Cardiac fibroblast (primary cell): Measurements from ENCODE around the gene WDR62.
A peak's percentile ranks its signal among the peaks of the same experiment; 100 is the strongest.

Experiments
- DNase-seq, 2 donors: peaks; one replicate each; pipeline versions ENCODE4 v3.0.0 to v3.0.0-alpha.2; 2010; ENCODE audit warnings: low read depth in 2 of 2
- H3K4me3 ChIP-seq, 2 donors: replicated peaks in 1 of 2; 1 replicate in 1 of 2; 2 replicates in 1 of 2; pipeline ENCODE4 v1.5.1; 2011; ENCODE audit warnings: low read depth in 2 of 2, low read length in 2 of 2, mild to moderate bottlenecking in 2 of 2, moderate library complexity in 1 of 2
- TF ChIP-seq, protein P1 (sequence below): IDR thresholded peaks from one replicate; pipeline ENCODE4 v1.5.1; 2011; ENCODE audit warnings: low read depth, mild to moderate bottlenecking, low read length, inconsistent platforms

The WDR62 gene

DNA sequence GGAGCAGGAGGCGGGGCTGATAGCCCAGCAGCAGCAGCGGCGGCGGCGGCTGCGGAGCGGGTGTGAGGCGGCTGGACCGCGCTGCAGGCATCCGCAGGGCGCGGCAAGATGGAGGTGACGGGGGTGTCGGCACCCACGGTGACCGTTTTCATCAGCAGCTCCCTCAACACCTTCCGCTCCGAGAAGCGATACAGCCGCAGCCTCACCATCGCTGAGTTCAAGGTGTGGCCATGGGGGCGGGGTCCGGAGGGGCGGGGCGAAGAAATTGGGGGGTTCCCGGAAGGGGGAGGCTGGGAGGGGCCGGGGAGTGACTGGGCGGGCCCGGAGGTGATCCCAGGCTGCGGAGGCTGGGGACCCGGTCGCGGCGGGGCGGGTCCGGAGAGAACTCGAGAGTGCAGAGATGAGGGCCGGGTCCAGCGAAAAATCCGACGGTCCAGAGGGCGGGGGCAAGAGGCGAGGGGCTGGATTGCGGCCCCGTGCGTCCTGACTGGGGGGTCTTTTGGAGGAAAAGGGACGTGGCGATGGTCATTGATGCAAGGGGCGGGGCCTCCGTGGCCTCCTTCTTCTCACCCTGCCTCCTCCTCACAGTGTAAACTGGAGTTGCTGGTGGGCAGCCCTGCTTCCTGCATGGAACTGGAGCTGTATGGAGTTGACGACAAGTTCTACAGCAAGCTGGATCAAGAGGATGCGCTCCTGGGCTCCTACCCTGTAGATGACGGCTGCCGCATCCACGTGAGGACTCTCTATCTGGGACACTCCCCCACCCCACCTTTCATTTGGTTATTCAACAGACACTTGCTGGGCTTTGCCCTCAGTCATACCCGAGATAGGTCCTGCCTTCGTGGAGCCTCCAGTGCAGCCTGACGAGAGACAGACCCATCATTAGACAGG is 61.0 kb downstream of the WDR62 start, which contains the start of gene TBCB:
TSS of gene TBCB (plus strand) at position 16 of the 891 bp plus-strand sequence. CDS start at position 109, 93 bp downstream.
- TF ChIP-seq, protein P1, sequence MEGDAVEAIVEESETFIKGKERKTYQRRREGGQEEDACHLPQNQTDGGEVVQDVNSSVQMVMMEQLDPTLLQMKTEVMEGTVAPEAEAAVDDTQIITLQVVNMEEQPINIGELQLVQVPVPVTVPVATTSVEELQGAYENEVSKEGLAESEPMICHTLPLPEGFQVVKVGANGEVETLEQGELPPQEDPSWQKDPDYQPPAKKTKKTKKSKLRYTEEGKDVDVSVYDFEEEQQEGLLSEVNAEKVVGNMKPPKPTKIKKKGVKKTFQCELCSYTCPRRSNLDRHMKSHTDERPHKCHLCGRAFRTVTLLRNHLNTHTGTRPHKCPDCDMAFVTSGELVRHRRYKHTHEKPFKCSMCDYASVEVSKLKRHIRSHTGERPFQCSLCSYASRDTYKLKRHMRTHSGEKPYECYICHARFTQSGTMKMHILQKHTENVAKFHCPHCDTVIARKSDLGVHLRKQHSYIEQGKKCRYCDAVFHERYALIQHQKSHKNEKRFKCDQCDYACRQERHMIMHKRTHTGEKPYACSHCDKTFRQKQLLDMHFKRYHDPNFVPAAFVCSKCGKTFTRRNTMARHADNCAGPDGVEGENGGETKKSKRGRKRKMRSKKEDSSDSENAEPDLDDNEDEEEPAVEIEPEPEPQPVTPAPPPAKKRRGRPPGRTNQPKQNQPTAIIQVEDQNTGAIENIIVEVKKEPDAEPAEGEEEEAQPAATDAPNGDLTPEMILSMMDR = no peak
- peak within 1 kb of the TSS; percentile 92 to 97 for H3K4me3 ChIP-seq
- DNase-seq = peak; percentile 39 to 46

DNA sequence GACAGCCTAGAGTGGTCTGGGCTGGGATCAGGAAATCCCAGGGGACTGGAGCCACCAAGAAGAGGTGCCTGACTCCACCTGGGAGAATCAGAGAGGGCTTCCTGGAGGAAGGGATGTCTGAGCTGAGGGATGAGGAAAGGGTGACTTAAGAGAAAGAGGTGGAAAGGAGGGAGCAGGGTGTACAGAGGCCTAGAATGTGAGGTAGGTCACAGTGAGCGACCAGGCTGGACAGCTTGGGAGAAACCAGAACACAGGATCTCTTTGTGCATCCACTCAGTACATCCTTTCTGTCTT is 61.6 kb downstream of the WDR62 start:
- H3K4me3 ChIP-seq = peak overlapping the region; percentile 77
- TF ChIP-seq, protein P1 = no peak
- DNase-seq = no peak

DNA sequence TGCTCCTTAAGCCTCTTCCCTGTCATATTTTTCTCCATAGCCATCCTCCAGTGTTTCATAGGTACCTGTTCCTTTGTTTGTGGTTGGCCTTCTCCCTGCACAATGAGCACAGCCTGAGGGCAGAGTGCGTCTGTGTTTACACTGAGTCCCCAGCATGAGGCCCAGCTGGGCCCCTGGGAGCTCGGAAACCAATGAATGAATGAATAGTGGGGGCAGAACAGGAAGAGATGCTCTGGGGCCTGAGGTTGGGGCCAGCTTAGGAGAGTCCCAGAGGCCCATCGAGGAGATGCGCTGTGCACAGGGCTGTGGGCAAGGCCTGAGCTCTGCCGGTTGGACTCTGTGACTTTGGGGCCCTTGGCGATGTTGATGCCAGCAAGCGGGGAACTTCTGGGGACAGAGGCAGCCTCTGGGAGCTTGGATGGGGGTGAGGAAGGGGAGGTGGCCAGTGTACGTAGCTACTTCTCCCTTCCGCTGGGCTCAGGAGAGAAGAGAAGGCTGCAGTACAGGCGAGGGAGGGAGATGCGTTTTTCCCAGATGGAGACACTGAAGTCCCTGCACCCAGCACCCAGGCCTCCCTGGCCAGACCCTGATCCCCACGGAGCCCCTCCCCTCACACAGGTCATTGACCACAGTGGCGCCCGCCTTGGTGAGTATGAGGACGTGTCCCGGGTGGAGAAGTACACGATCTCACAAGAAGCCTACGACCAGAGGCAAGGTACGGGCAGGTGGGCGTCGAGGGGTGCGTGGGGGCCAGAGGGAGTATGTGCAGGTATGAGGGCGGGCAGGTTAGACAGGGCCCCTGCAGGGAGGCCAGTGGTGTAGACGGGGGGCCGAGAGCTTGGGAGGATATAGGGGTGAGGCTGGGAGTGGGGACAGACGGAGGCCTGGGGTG is 65.6 kb downstream of the WDR62 start:
- TF ChIP-seq, protein P1 = no peak
- DNase-seq = no peak

DNA sequence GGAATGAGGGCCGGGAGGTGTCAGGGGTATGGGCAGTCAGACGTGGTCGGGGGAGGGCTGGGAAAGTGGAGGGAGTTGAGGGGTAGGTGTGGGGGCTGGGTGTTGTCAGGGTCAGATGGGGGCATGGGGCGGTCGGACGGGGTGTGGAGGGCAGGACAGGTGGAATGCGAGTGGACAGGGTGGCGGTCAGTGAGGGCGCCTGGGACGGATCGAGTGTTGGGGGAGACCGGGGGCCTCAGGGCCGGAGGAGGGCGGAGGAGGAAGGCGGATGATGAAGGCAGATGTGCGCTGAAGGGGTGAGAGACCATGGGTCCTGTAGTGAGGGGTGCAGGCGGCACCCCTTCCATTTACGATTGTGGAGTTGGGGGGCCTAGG is 66.3 kb downstream of the WDR62 start:
- no peak overlapping the region for H3K4me3 ChIP-seq
- TF ChIP-seq, protein P1 = no peak
- DNase-seq = no peak

More for the DNA sequence above, 65.6 kb downstream of the WDR62 start:
- H3K4me3 ChIP-seq = no peak overlapping the region

DNA sequence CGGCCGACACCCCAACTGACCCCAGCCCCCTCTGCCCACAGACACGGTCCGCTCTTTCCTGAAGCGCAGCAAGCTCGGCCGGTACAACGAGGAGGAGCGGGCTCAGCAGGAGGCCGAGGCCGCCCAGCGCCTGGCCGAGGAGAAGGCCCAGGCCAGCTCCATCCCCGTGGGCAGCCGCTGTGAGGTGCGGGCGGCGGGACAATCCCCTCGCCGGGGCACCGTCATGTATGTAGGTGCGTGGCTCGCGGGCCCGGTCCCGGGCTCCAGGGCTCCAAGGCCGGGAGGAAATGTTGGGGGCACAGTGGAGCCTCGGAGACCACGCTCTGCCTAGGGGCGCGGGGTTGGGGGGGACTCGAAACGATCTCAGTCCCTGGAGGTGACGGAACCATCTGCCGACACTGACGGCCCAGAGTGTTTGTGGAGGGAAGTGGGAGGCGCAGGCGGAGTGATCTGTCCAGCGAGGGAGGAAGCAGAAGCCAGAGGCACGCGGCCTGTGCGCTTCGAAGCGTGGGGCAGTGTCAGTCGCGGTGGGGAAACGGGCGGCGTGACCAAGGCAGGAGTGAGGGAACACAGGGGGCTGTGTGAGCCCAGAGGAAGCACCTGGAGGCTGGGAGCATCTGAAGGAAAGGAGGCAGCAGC is 66.9 kb downstream of the WDR62 start:
- TF ChIP-seq, protein P1 = no peak
- DNase-seq = no peak
- no peak overlapping the region for H3K4me3 ChIP-seq

DNA sequence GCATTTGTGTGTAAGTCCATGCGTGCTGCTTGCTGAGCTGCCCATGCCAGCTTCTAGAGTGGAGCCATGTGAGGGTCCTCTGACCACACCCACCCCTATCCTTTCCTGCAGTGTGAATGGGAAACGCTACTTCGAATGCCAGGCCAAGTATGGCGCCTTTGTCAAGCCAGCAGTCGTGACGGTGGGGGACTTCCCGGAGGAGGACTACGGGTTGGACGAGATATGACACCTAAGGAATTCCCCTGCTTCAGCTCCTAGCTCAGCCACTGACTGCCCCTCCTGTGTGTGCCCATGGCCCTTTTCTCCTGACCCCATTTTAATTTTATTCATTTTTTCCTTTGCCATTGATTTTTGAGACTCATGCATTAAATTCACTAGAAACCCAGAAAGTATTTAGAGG is 70.9 kb downstream of the WDR62 start:
- TF ChIP-seq, protein P1 = no peak

More for the DNA sequence above, 70.9 kb downstream of the WDR62 start:
- no peak for DNase-seq
- H3K4me3 ChIP-seq = no peak overlapping the region
